ENCODE measurements around the gene SIPA1L3. TPM values are rescaled to one million over a fixed set of nuclear protein-coding genes. Genes with fewer than 3 reads are reported as not detected.

Gene SIPA1L3
- total and polyA plus RNA-seq, 9 of the 15 experiments (the other 6 are each of a cell fraction or from before 2014, with no cell fraction given) = 0.01 to 6.1 (median 2.5) TPM

DNA sequence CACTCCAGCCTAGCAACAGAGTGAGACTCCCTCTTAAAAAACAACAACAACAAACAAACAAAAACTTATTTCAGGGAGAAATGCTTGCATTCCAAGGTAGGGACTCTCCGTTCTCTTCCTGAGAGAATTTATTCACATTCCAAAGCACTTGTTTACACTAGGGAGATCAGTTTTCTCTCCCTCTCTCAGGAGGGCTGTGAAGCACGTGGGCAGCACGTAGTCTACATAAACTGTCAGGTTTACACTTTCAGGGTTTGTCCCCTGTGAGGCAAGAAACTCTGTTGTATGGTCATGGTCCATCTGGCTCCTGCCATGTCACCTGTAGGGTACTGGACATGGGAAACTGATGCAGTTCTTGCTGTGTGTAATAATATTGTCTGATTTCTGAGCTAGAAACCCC, 32.2 kb upstream of the SIPA1L3 start:
- DNase-seq (ENCODE audit: extremely low read depth in 1 of 4, low spot score in 3 of 4) (no peak), ATAC-seq (no peak), FAIRE-seq (no peak)
- no peaks in the 10 kb centered on the region for H3K27me3 ChIP-seq (ENCODE audit: control insufficient read depth in 2 of 2, insufficient read depth in 2 of 2, low read length in 2 of 2)
- no peaks in the 10 kb centered on the region for H3K79me2 ChIP-seq (ENCODE audit: control insufficient read depth, insufficient read depth, low read length)
- no peak overlapping the region for H2AFZ ChIP-seq (ENCODE audit: low read depth, low read length)
- TF ChIP-seq ZC3H4 (CRISPR knock-in tag; IDR thresholded peaks at IDR 0.05; ENCODE audit: borderline replicate concordance) = no peak
- TF ChIP-seq SUPT5H (IDR thresholded peaks at IDR 0.05) = no peak
- TF ChIP-seq KDM4B (IDR thresholded peaks at IDR 0.05; ENCODE audit: borderline replicate concordance in 2 of 2, low read depth in 1 of 2) = no peak
- no peak overlapping the region for H3K27ac ChIP-seq (ENCODE audit: extremely low read depth, low read depth, low read length)
- POLR2A ChIA-PET = no interaction called here
- no peaks in the 10 kb centered on the region for H4K20me1 ChIP-seq (replicated peaks; ENCODE audit: control insufficient read depth, insufficient read depth, low read length)
- no peak overlapping the region for H3K4me3 ChIP-seq
- H3K36me3 ChIP-seq (ENCODE audit: control insufficient read depth, insufficient read depth, low read length) = no peaks in the 10 kb centered on the region
- CTCF ChIA-PET (ENCODE audit: low intra/inter-chr PET ratio) = no interaction called here
- in situ Hi-C loops (cut with MboI) (no loop called here), intact Hi-C loops (cut with micrococcal nuclease) (no loop called here)
- WGBS (ENCODE audit: insufficient coverage, low coverage, missing lambda C conversion rate) = 0% methylated on average over 3 of the region's 3 CpGs
- H3K9me1 ChIP-seq (ENCODE audit: control insufficient read depth, insufficient read depth, low read length) = no peaks in the 10 kb centered on the region
- no peaks in the 10 kb centered on the region for H3K9me3 ChIP-seq (replicated peaks; ENCODE audit: control insufficient read depth, insufficient read depth, low read depth, low read length)
- no TSS peak for BruUV-seq (replicated peaks)
- H3K9ac ChIP-seq (ENCODE audit: insufficient read depth in 1 of 2, low read depth in 2 of 2, low read length in 2 of 2) = no peak overlapping the region
- H3K4me1 ChIP-seq (replicated peaks in 1 of 2; ENCODE audit: control insufficient read depth in 2 of 2, insufficient read depth in 2 of 2, low read length in 2 of 2) = no peaks in the 10 kb centered on the region
- no peak overlapping the region for H3K4me2 ChIP-seq (ENCODE audit: insufficient read depth, low read length)

DNA sequence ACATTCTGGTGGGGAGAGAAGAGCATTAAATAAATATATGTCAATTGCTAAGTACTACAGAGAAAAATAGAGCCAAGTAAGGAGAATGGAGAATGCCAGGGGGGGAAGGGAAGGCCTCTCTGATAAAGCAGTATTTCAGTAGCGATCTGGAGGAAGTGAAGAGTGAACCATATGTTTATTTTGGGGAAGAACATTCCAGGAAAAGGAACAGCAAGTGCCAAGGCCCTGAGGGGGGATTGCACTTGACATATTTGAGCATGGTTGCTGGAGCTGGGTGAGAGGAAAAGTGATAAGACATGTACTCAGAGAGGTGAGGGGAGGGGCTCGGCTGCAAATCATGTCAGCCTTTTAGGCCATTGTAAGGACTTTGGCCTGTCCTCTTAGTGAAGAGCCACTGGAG, 31.0 kb upstream of the SIPA1L3 start:
- intact Hi-C loops (cut with micrococcal nuclease) (no loop called here), in situ Hi-C loops (cut with MboI) (no loop called here)
- TF ChIP-seq, protein P1, sequence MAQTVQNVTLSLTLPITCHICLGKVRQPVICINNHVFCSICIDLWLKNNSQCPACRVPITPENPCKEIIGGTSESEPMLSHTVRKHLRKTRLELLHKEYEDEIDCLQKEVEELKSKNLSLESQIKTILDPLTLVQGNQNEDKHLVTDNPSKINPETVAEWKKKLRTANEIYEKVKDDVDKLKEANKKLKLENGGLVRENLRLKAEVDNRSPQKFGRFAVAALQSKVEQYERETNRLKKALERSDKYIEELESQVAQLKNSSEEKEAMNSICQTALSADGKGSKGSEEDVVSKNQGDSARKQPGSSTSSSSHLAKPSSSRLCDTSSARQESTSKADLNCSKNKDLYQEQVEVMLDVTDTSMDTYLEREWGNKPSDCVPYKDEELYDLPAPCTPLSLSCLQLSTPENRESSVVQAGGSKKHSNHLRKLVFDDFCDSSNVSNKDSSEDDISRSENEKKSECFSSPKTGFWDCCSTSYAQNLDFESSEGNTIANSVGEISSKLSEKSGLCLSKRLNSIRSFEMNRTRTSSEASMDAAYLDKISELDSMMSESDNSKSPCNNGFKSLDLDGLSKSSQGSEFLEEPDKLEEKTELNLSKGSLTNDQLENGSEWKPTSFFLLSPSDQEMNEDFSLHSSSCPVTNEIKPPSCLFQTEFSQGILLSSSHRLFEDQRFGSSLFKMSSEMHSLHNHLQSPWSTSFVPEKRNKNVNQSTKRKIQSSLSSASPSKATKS (CRISPR knock-in tag; IDR thresholded peaks at IDR 0.05) = no peak
- TF ChIP-seq STAT5A (IDR thresholded peaks at IDR 0.05; ENCODE audit: borderline replicate concordance, low read length) (no peak), ELF4 (CRISPR knock-in tag; IDR thresholded peaks at IDR 0.05) (no peak), TCF7 (IDR thresholded peaks at IDR 0.05; ENCODE audit: borderline replicate concordance) (no peak), PTBP1 (IDR thresholded peaks at IDR 0.05; ENCODE audit: low read depth, low read length) (no peak), SREBF2 (CRISPR knock-in tag; IDR thresholded peaks at IDR 0.05) (no peak)
- TF ChIP-seq, protein P2, sequence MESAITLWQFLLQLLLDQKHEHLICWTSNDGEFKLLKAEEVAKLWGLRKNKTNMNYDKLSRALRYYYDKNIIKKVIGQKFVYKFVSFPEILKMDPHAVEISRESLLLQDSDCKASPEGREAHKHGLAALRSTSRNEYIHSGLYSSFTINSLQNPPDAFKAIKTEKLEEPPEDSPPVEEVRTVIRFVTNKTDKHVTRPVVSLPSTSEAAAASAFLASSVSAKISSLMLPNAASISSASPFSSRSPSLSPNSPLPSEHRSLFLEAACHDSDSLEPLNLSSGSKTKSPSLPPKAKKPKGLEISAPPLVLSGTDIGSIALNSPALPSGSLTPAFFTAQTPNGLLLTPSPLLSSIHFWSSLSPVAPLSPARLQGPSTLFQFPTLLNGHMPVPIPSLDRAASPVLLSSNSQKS (CRISPR knock-in tag; IDR thresholded peaks at IDR 0.05) = no peak
- TF ChIP-seq, protein P3, sequence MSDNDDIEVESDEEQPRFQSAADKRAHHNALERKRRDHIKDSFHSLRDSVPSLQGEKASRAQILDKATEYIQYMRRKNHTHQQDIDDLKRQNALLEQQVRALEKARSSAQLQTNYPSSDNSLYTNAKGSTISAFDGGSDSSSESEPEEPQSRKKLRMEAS (CRISPR knock-in tag; IDR thresholded peaks at IDR 0.05) = no peak
- TF ChIP-seq, protein P4, sequence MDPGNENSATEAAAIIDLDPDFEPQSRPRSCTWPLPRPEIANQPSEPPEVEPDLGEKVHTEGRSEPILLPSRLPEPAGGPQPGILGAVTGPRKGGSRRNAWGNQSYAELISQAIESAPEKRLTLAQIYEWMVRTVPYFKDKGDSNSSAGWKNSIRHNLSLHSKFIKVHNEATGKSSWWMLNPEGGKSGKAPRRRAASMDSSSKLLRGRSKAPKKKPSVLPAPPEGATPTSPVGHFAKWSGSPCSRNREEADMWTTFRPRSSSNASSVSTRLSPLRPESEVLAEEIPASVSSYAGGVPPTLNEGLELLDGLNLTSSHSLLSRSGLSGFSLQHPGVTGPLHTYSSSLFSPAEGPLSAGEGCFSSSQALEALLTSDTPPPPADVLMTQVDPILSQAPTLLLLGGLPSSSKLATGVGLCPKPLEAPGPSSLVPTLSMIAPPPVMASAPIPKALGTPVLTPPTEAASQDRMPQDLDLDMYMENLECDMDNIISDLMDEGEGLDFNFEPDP (CRISPR knock-in tag; IDR thresholded peaks at IDR 0.05) = no peak

More for the DNA sequence above, 31.0 kb upstream of the SIPA1L3 start:
- no peak overlapping the region for H3K4me2 ChIP-seq (ENCODE audit: insufficient read depth, low read length)
- no peak overlapping the region for H3K27ac ChIP-seq (ENCODE audit: extremely low read depth, low read depth, low read length)
- H3K9me1 ChIP-seq (ENCODE audit: control insufficient read depth, insufficient read depth, low read length) = no peaks in the 10 kb centered on the region
- whole genome bisulfite sequencing (ENCODE audit: insufficient coverage, low coverage, missing lambda C conversion rate) = 0% methylated on average over 2 of the region's 2 CpGs
- ChIA-PET CTCF (ENCODE audit: low intra/inter-chr PET ratio) (interaction anchor here (0.6 kb wide), 1 partner anchor 240 kb away, joined by 3 read pairs; no protein-coding TSS in a partner anchor), POLR2A (no interaction called here)
- no TSS peak for BruUV-seq (replicated peaks)
- no peaks in the 10 kb centered on the region for H3K79me2 ChIP-seq (ENCODE audit: control insufficient read depth, insufficient read depth, low read length)
- FAIRE-seq (no peak), ATAC-seq (no peak), DNase-seq (ENCODE audit: extremely low read depth in 1 of 4, low spot score in 3 of 4) (no peak)
- H3K9me3 ChIP-seq (replicated peaks; ENCODE audit: control insufficient read depth, insufficient read depth, low read depth, low read length) = no peaks in the 10 kb centered on the region
- H2AFZ ChIP-seq (ENCODE audit: low read depth, low read length) = no peak overlapping the region
- H3K4me1 ChIP-seq (replicated peaks in 1 of 2; ENCODE audit: control insufficient read depth in 2 of 2, insufficient read depth in 2 of 2, low read length in 2 of 2) = no peaks in the 10 kb centered on the region
- H3K36me3 ChIP-seq (ENCODE audit: control insufficient read depth, insufficient read depth, low read length) = no peaks in the 10 kb centered on the region
- H4K20me1 ChIP-seq (replicated peaks; ENCODE audit: control insufficient read depth, insufficient read depth, low read length) = no peaks in the 10 kb centered on the region
- no peak overlapping the region for H3K9ac ChIP-seq (ENCODE audit: insufficient read depth in 1 of 2, low read depth in 2 of 2, low read length in 2 of 2)
- no peak overlapping the region for H3K4me3 ChIP-seq
- no peaks in the 10 kb centered on the region for H3K27me3 ChIP-seq (ENCODE audit: control insufficient read depth in 2 of 2, insufficient read depth in 2 of 2, low read length in 2 of 2)

Data from K562 (cell line).